Astrocyte (in vitro differentiated cells and primary cell): ENCODE data around the gene UVRAG. TPM values are rescaled to one million over a fixed set of nuclear protein-coding genes. Genes with fewer than 3 reads are reported as not detected.

ENCODE experiments used
- DNase-seq: peaks from one replicate; pipeline ENCODE4 v3.0.0-alpha.2; 2010; ENCODE audit warnings: low read depth
- FAIRE-seq: peaks from 2 replicates; lab custom pipeline; 2011; peaks lifted over from hg19 to GRCh38; lab: Jason Lieb, UNC
- H2AFZ ChIP-seq: 2 replicates; pipeline ENCODE4 v1.6.0; 2012; ENCODE audit warnings: low read depth, low read length, inconsistent platforms
- H3K27ac ChIP-seq: 2 replicates; pipeline ENCODE4 v1.5.1; 2011; ENCODE audit warnings: low read depth, low read length, inconsistent platforms
- H3K27me3 ChIP-seq: 2 replicates; pipeline ENCODE4 v1.6.0; 2011; ENCODE audit warnings: low read length, inconsistent platforms; ENCODE audit not compliant: insufficient read depth
- H3K36me3 ChIP-seq: 2 replicates; pipeline ENCODE4 v1.5.1; 2011; ENCODE audit warnings: low read length, inconsistent platforms; ENCODE audit not compliant: insufficient read depth
- H3K4me1 ChIP-seq: 2 replicates; pipeline ENCODE4 v1.5.1; 2011; ENCODE audit warnings: low read length, inconsistent platforms; ENCODE audit not compliant: insufficient read depth
- H3K4me2 ChIP-seq: 2 replicates; pipeline ENCODE4 v1.6.0; 2012; ENCODE audit warnings: low read length, inconsistent platforms
- H3K4me3 ChIP-seq: 2 replicates; pipeline ENCODE4 v1.5.1; 2011; ENCODE audit warnings: low read depth, mild to moderate bottlenecking, low read length, inconsistent platforms; ENCODE audit not compliant: insufficient read depth
- H3K79me2 ChIP-seq: 2 replicates; pipeline ENCODE4 v1.6.0; 2012; ENCODE audit warnings: mild to moderate bottlenecking, low read length, inconsistent platforms; ENCODE audit not compliant: insufficient read depth
- H3K9ac ChIP-seq: 2 replicates; pipeline ENCODE4 v1.6.0; 2012; ENCODE audit warnings: mild to moderate bottlenecking, low read length, inconsistent platforms
- H3K9me3 ChIP-seq: 2 replicates; pipeline ENCODE4 v1.5.1; 2012; ENCODE audit warnings: low read depth, mild to moderate bottlenecking, low read length, inconsistent platforms; ENCODE audit not compliant: insufficient read depth
- H4K20me1 ChIP-seq: 2 replicates; pipeline ENCODE4 v1.6.0; 2012; ENCODE audit warnings: low read length, inconsistent platforms; ENCODE audit not compliant: insufficient read depth
- H3K27ac Mint-ChIP-seq: one replicate; pipeline ENCODE4 v1.8.0; 2021; ENCODE audit warnings: mild to moderate bottlenecking, mixed read lengths; ENCODE audit not compliant: unreplicated experiment
- H3K27me3 Mint-ChIP-seq: one replicate; pipeline ENCODE4 v1.8.0; 2021; ENCODE audit warnings: low read depth, mixed read lengths; ENCODE audit not compliant: unreplicated experiment
- H3K36me3 Mint-ChIP-seq: one replicate; pipeline ENCODE4 v1.8.0; 2021; ENCODE audit warnings: low read depth, mixed read lengths; ENCODE audit not compliant: unreplicated experiment
- H3K4me1 Mint-ChIP-seq: one replicate; pipeline ENCODE4 v1.8.0; 2021; ENCODE audit warnings: low read depth, mixed read lengths; ENCODE audit not compliant: unreplicated experiment
- H3K4me3 Mint-ChIP-seq: one replicate; pipeline ENCODE4 v1.8.0; 2021; ENCODE audit warnings: mild to moderate bottlenecking, moderate library complexity, mixed read lengths; ENCODE audit not compliant: unreplicated experiment
- H3K9me3 Mint-ChIP-seq: one replicate; pipeline ENCODE4 v1.8.0; 2021; ENCODE audit warnings: mild to moderate bottlenecking, mixed read lengths; ENCODE audit not compliant: unreplicated experiment
- CTCF ChIP-seq: IDR thresholded peaks from 2 replicates; pipeline ENCODE4 v1.5.1; 2011; ENCODE audit warnings: low read depth, mild to moderate bottlenecking, inconsistent platforms, low read length, moderate library complexity; ENCODE audit not compliant: insufficient read depth
- EZH2 ChIP-seq: IDR thresholded peaks from 2 replicates; pipeline ENCODE4 v1.6.1; 2012; ENCODE audit warnings: mild to moderate bottlenecking, low read length, inconsistent platforms; ENCODE audit not compliant: insufficient read depth
- total RNA-seq: library from RNA; stranded (reverse); gene quantifications from 2 replicates; pipeline ENCODE4 v1.2.1, GENCODE V29; 2021

UVRAG gene
- total RNA-seq, 1 donor from 2014 or later = 15.3 TPM

GRCh38 chr11:76088511-76088910, 273.5 kb downstream of the UVRAG start:
- Histone ChIP-seq H2AFZ (no peak overlapping the region), H3K27ac (no peak overlapping the region), H3K9me3 (no peaks in the 10 kb centered on the region), H3K27me3 (no peaks in the 10 kb centered on the region), H3K36me3 (no peaks in the 10 kb centered on the region), H3K4me2 (no peak overlapping the region), H3K4me1 (peaks cover 13% of the 10 kb centered on the region), H3K9ac (no peak overlapping the region), H4K20me1 (no peaks in the 10 kb centered on the region), H3K4me3 (no peak overlapping the region), H3K79me2 (no peaks in the 10 kb centered on the region)
- Mint-ChIP-seq H3K4me3 (no peak overlapping the region), H3K9me3 (peaks cover 13% of the 10 kb centered on the region), H3K27ac (no peak overlapping the region), H3K27me3 (no peaks in the 10 kb centered on the region), H3K36me3 (peaks cover 9% of the 10 kb centered on the region), H3K4me1 (peaks cover 15% of the 10 kb centered on the region)
- TF ChIP-seq EZH2 (no peak), CTCF (no peak)
- no peak for FAIRE-seq
- DNase-seq = no peak

- DNase-seq (no peak), FAIRE-seq (no peak)
- Mint-ChIP-seq H3K27ac (no peak overlapping the region), H3K9me3 (peaks cover 13% of the 10 kb centered on the region), H3K4me1 (peaks cover 12% of the 10 kb centered on the region), H3K27me3 (no peaks in the 10 kb centered on the region), H3K36me3 (peaks cover 9% of the 10 kb centered on the region), H3K4me3 (no peak overlapping the region)
- Histone ChIP-seq H4K20me1 (no peaks in the 10 kb centered on the region), H3K4me2 (no peak overlapping the region), H3K4me1 (peaks cover 13% of the 10 kb centered on the region), H3K27me3 (no peaks in the 10 kb centered on the region), H3K4me3 (no peak overlapping the region), H3K9ac (no peak overlapping the region), H3K9me3 (no peaks in the 10 kb centered on the region), H3K36me3 (no peaks in the 10 kb centered on the region), H2AFZ (no peak overlapping the region), H3K27ac (no peak overlapping the region), H3K79me2 (no peaks in the 10 kb centered on the region)
- TF ChIP-seq CTCF = no peak
- no peak for TF ChIP-seq EZH2
Measured at GRCh38 chr11:76090174-76090573, 275.2 kb downstream of the UVRAG start.

GRCh38 chr11:76090821-76091220, 275.8 kb downstream of the UVRAG start:
- H3K4me1 Mint-ChIP-seq = peaks cover 10% of the 10 kb centered on the region
- H3K4me1 ChIP-seq = peaks cover 13% of the 10 kb centered on the region

More at GRCh38 chr11:76090821-76091220, 275.8 kb downstream of the UVRAG start:
- H3K9me3 ChIP-seq = no peaks in the 10 kb centered on the region
- H3K79me2 ChIP-seq = no peaks in the 10 kb centered on the region
- Mint-ChIP-seq H3K27me3 (no peaks in the 10 kb centered on the region), H3K27ac (no peak overlapping the region), H3K4me3 (no peak overlapping the region), H3K9me3 (peaks cover 13% of the 10 kb centered on the region), H3K36me3 (peaks cover 9% of the 10 kb centered on the region)
- no peak overlapping the region for H3K4me3 ChIP-seq
- H2AFZ ChIP-seq = no peak overlapping the region
- DNase-seq = no peak
- no peaks in the 10 kb centered on the region for H3K27me3 ChIP-seq
- H3K27ac ChIP-seq = no peak overlapping the region
- no peak overlapping the region for H3K9ac ChIP-seq
- no peak overlapping the region for H3K4me2 ChIP-seq
- TF ChIP-seq CTCF (no peak), EZH2 (no peak)
- no peak for FAIRE-seq
- no peaks in the 10 kb centered on the region for H4K20me1 ChIP-seq
- H3K36me3 ChIP-seq = no peaks in the 10 kb centered on the region
